DOHH2 (cell line): Measurements from ENCODE around the gene MEGF11.

ENCODE experiments used
- H3F3A ChIP-seq: fragments of 200-600 bp; sonication (generic), shearing (Covaris generic); 2 replicates; pipeline ENCODE4 v1.6.0; 2016; ENCODE audit warnings: antibody characterized with exemption, mild to moderate bottlenecking; ENCODE audit not compliant: control insufficient read depth, insufficient read depth
- H3K27ac ChIP-seq: fragments of 200-600 bp; sonication (generic); 2 replicates; pipeline ENCODE4 v1.5.1; 2014; ENCODE audit warnings: low read depth, mild to moderate bottlenecking, low read length, moderate library complexity
- H3K27me3 ChIP-seq: fragments of 200-600 bp; sonication (generic); 2 replicates; pipeline ENCODE4 v1.6.1; 2014; ENCODE audit warnings: mild to moderate bottlenecking, low read length, mixed read lengths; ENCODE audit not compliant: control insufficient read depth
- H3K36me3 ChIP-seq: fragments of 200-600 bp; sonication (generic); 2 replicates; pipeline ENCODE4 v1.6.1; 2014; ENCODE audit warnings: mild to moderate bottlenecking, low read length, moderate library complexity, mixed read lengths; ENCODE audit not compliant: control insufficient read depth
- H3K4me1 ChIP-seq: fragments of 200-600 bp; sonication (generic); 2 replicates; pipeline ENCODE4 v1.6.1; 2014; ENCODE audit warnings: mild to moderate bottlenecking, low read length, mixed read lengths; ENCODE audit not compliant: control insufficient read depth
- H3K4me2 ChIP-seq: fragments of 200-600 bp; sonication (generic); 2 replicates; pipeline ENCODE4 v1.6.0; 2014; ENCODE audit warnings: mild to moderate bottlenecking, low read length, moderate library complexity
- H3K4me3 ChIP-seq: fragments of 200-600 bp; sonication (generic); 2 replicates; pipeline ENCODE4 v1.5.1; 2014; ENCODE audit warnings: mild to moderate bottlenecking, low read length, mixed read lengths
- H3K79me2 ChIP-seq: fragments of 200-600 bp; sonication (generic); 2 replicates; pipeline ENCODE4 v1.6.1; 2014; ENCODE audit warnings: mild to moderate bottlenecking, low read length, mixed read lengths; ENCODE audit not compliant: control insufficient read depth
- H3K9me2 ChIP-seq: fragments of 200-600 bp; sonication (generic); replicated peaks from 2 replicates; pipeline ENCODE4 v1.6.1; 2014; ENCODE audit warnings: mild to moderate bottlenecking, low read length, mixed read lengths; ENCODE audit not compliant: control insufficient read depth
- H3K9me3 ChIP-seq: fragments of 200-600 bp; sonication (generic); 2 replicates; pipeline ENCODE4 v1.6.1; 2014; ENCODE audit warnings: antibody characterized with exemption, low read length, mixed read lengths; ENCODE audit not compliant: control insufficient read depth, insufficient read depth
- H4K20me1 ChIP-seq: fragments of 200-600 bp; sonication (generic); 2 replicates; pipeline ENCODE4 v1.6.0; 2014; ENCODE audit warnings: low read depth, mild to moderate bottlenecking, antibody characterized with exemption, low read length, moderate library complexity; ENCODE audit not compliant: control insufficient read depth, insufficient read depth
- EZH2phosphoT487 ChIP-seq: fragments of 200-600 bp; sonication (generic); IDR thresholded peaks from 2 replicates; pipeline ENCODE4 v1.6.1; 2017; ENCODE audit warnings: borderline replicate concordance, mild to moderate bottlenecking, antibody characterized with exemption, low read length, moderate library complexity, mixed read lengths
- TF ChIP-seq, protein P1 (sequence below): fragments of 200-600 bp; sonication (generic); IDR thresholded peaks from one replicate; pipeline ENCODE4 v1.5.1; 2014; ENCODE audit warnings: antibody characterized with exemption, mild to moderate bottlenecking, low read depth, low read length; ENCODE audit not compliant: poor library complexity, severe bottlenecking

MEGF11 gene

DNA sequence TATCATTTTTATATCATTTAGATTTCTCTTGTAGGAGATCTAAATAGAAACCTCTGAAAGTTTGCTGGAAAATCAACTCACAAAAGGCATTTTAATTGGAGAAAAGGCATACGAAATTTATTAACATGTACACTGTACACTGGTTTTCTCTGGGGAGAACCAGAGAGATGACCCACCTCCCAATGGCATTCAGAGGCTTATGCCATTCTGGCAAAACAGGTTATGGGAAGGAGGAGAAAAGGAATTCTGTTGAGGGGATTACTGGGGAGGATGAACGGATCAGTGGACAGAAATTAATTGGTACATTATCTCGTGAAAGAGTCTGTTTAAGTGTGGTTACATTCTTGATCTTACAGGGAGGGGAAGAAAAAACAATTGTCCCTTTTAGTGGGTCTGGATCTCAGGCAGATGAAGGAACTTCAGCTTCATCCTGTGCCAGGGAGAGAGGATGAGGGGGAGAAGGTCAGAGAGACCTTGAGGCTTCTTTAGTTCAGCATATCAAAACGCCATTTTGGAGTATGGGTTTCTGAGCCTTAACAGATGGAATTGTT is 367.8 kb downstream of the MEGF11 start:
- H3K4me2 ChIP-seq, result no peak overlapping the region
- H3K27ac ChIP-seq, result no peak overlapping the region
- TF ChIP-seq, protein P1, sequence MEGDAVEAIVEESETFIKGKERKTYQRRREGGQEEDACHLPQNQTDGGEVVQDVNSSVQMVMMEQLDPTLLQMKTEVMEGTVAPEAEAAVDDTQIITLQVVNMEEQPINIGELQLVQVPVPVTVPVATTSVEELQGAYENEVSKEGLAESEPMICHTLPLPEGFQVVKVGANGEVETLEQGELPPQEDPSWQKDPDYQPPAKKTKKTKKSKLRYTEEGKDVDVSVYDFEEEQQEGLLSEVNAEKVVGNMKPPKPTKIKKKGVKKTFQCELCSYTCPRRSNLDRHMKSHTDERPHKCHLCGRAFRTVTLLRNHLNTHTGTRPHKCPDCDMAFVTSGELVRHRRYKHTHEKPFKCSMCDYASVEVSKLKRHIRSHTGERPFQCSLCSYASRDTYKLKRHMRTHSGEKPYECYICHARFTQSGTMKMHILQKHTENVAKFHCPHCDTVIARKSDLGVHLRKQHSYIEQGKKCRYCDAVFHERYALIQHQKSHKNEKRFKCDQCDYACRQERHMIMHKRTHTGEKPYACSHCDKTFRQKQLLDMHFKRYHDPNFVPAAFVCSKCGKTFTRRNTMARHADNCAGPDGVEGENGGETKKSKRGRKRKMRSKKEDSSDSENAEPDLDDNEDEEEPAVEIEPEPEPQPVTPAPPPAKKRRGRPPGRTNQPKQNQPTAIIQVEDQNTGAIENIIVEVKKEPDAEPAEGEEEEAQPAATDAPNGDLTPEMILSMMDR, result no peak
- no peak for TF ChIP-seq EZH2phosphoT487
- H3F3A ChIP-seq, result 0 out of 2 replicates have a peak, but pooled peaks cover 4% of the 10 kb centered on the region
- H3K27me3 ChIP-seq, result no peaks in the 10 kb centered on the region
- no peaks in the 10 kb centered on the region for H4K20me1 ChIP-seq
- no peak overlapping the region for H3K4me3 ChIP-seq
- no peaks in the 10 kb centered on the region for H3K79me2 ChIP-seq
- no peaks in the 10 kb centered on the region for H3K9me2 ChIP-seq
- peaks cover 27% of the 10 kb centered on the region for H3K4me1 ChIP-seq
- H3K9me3 ChIP-seq, result no peaks in the 10 kb centered on the region
- peaks cover 82% of the 10 kb centered on the region for H3K36me3 ChIP-seq

DNA sequence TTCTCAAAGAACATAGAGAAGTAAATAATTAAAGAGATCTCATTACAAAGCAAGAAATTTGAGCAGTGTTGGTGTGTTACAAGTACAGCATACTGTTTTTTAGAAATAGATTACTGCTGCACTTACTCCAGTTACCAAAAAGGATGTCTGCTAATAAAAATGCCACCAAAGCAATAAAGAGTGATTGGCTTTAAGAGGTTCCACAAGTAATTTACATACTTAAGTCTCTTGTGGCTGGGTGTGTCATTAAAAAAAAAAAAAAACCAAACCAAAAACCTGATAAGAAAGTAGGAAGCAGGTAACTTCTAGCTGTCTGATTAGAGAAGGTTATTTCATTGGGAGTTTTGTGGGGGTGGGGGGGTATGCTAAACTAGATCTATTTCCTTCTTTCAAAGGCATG is 369.0 kb downstream of the MEGF11 start:
- no peaks in the 10 kb centered on the region for H3K9me2 ChIP-seq
- peaks cover 27% of the 10 kb centered on the region for H3K4me1 ChIP-seq
- H3K79me2 ChIP-seq, result no peaks in the 10 kb centered on the region
- no peak overlapping the region for H3K4me2 ChIP-seq
- H4K20me1 ChIP-seq, result no peaks in the 10 kb centered on the region
- peaks cover 92% of the 10 kb centered on the region for H3K36me3 ChIP-seq
- H3K9me3 ChIP-seq, result no peaks in the 10 kb centered on the region
- H3K27ac ChIP-seq, result no peak overlapping the region
- H3K27me3 ChIP-seq, result no peaks in the 10 kb centered on the region
- TF ChIP-seq, protein P1, result no peak
- TF ChIP-seq EZH2phosphoT487, result no peak
- no peak overlapping the region for H3K4me3 ChIP-seq
- H3F3A ChIP-seq, result 0 out of 2 replicates have a peak, but pooled peaks cover 4% of the 10 kb centered on the region

GRCh38 chr15:65883571-65883970 is 370.0 kb downstream of the MEGF11 start:
- TF ChIP-seq EZH2phosphoT487, result no peak
- TF ChIP-seq, protein P1, result no peak
- Histone ChIP-seq H3F3A (0 out of 2 replicates have a peak, but pooled peaks cover 4% of the 10 kb centered on the region), H3K4me1 (peaks cover 27% of the 10 kb centered on the region), H3K27ac (no peak overlapping the region), H4K20me1 (no peaks in the 10 kb centered on the region), H3K9me2 (no peaks in the 10 kb centered on the region), H3K9me3 (no peaks in the 10 kb centered on the region), H3K36me3 (peaks cover 93% of the 10 kb centered on the region), H3K4me3 (no peak overlapping the region), H3K79me2 (no peaks in the 10 kb centered on the region), H3K27me3 (no peaks in the 10 kb centered on the region), H3K4me2 (no peak overlapping the region)
